ENCODE measurements around the gene SLC18A2.
"Not testable (repeated sequence)": the region's sequence is repeated elsewhere in the genome, so short reads cannot be mapped to it uniquely, and the experiment has no call there.

Gene SLC18A2

DNA sequence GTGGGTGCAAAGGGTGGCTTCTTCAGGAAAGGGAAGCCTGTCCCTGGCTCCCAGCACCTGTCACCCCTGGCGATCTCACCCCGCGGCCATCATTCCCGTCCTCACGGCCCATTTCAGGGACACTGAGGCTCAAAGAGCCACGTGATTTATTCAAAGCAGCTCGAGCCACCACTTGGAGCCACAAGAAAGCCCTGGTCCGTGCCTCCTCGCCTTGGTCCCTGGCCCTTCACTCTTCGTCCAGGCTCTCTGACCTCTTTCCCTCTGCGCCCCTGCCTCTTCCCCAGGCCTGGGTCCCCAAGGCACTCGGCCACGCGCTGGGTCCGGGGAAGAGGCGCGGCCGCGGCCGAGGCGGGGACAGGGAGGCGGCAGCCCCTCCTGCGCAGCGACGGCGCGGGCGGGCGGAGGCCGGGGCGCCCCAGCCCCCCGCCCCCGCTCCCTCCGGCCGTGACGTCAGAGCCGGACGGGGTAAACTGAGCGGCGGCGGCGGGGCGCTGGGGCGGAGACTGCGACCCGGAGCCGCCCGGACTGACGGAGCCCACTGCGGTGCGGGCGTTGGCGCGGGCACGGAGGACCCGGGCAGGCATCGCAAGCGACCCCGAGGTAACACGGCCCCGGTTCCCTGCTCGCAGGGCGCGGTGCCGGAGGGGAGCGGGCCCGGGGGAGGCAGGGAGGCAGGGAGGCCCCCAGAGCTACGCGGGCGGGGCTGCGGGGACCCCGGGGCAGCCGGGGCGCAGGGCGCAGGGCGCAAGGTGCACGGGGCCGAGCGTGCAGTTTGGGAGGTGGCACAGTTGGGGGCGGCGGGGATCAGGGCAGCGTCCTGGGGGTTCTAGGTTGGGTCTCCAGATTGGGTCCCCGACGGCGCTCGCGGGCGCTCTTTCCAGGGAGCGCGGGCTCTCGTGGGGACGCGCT, at the start of gene SLC18A2:
TSS of gene SLC18A2 (plus strand) at position 494 of the 909 bp plus-strand sequence. CDS start 580 bp downstream, outside the sequence.
- no peak for DNase-seq (ENCODE audit: low read depth)

GRCh38 chr10:117197189-117197588, 43.7 kb upstream of the SLC18A2 start, which contains the start of gene KCNK18:
Gene KCNK18 (plus strand): TSS chr10:117197489. CDS start chr10:117197489, 0 bp downstream.
- DNase-seq (ENCODE audit: low read depth): no peak

- DNase-seq (ENCODE audit: low read depth): no peak
These were observed 42.8 kb upstream of the SLC18A2 start for GRCh38 chr10:117198088-117198487.

DNA sequence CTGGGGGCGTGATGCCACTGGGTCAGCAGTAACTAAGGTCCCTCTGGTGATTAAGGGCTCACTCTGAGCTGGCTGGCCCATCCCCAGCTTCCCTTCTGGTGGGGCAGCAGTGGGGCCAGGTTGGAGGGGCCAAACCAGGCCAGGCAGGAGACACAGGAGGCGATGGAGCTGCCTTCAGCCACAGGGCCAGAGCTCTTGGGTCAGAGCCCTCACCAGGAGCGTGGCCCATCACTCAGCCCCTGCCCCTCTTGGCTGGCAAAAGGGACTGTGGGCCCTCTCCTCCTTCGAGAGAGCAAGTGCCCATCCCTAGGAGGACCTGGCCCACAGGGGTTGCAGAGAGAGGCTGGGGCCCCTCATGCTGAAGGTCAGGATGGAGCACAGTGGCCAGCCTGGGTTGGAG, 39.1 kb upstream of the SLC18A2 start:
- no peak for DNase-seq (ENCODE audit: low read depth)

GRCh38 chr10:117204316-117204715, 36.6 kb upstream of the SLC18A2 start:
- no peak for DNase-seq (ENCODE audit: low read depth)

DNA sequence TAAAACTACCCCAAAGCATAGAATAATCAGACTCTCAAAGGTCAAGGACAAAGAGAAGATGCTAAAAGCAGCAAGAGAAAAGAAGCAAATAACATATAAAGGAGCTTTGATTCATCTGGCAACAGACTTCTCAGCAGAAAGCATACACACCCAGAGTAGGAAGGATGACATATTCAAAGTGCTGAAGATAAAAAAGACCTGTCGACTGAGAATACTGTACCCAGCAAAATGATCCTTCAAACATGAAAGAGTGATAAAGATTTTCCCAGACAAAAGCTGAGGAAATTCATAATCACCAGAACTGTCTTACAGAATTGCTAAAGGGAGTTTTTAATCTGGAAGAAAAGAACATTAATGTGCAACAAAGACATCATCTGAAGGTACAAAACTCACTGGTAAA, 28.7 kb upstream of the SLC18A2 start:
- DNase-seq (ENCODE audit: low read depth): no peak

GRCh38 chr10:117214401-117214800, 26.5 kb upstream of the SLC18A2 start:
- DNase-seq (ENCODE audit: low read depth): no peak

GRCh38 chr10:117215079-117215478, 25.8 kb upstream of the SLC18A2 start:
- DNase-seq (ENCODE audit: low read depth): no peak

DNA sequence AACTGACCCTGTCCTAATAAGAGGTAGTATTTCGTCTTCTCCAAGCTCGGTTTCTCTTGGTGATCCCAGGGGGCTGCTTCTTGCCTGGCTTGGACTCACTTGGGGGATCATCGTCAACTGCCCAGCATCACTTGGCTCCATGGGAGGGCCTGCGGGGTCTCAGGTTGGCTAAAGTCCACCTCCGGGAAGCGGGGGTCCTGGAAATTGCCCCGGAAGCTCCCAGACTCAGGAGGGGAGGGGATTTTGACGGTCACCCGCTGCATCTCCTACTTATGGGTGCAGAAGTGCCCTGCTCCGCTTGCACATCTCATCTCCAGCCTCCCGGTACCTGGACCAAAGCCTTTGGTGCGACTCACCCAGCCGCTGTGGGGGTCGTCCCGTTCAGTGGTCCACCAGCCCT, 24.9 kb upstream of the SLC18A2 start:
- DNase-seq (ENCODE audit: low read depth): no peak

DNA sequence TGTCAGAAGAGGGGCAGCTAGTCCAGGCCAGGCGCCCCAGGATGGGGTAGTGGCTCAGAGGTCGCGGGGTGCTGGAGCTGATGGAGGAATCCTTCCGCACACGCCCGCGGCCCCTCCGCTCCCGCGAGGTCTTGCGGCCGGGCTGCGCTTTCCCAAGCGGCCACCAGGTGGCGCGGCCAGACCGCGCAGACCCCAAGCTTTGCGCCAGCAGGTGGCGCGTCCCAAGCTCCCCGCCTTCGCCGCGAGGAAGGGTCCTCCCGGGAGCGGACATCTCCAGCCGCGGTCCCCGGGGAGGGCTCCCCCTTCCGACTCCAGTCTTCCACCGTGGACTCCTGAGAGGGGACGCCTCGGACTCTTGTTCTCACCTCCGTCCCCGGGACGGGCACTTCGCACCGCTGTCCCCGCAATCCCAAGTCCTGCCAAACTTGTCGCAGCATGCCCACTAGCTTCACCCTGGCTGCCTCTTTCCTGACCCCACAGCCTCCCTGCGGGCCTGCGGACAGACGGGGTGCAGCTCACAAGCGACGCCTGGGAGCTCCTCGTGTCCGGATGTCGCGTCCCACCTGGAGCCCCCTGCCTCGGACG, 24.2 kb upstream of the SLC18A2 start:
- peak; percentile 55 for DNase-seq (ENCODE audit: low read depth)

DNA sequence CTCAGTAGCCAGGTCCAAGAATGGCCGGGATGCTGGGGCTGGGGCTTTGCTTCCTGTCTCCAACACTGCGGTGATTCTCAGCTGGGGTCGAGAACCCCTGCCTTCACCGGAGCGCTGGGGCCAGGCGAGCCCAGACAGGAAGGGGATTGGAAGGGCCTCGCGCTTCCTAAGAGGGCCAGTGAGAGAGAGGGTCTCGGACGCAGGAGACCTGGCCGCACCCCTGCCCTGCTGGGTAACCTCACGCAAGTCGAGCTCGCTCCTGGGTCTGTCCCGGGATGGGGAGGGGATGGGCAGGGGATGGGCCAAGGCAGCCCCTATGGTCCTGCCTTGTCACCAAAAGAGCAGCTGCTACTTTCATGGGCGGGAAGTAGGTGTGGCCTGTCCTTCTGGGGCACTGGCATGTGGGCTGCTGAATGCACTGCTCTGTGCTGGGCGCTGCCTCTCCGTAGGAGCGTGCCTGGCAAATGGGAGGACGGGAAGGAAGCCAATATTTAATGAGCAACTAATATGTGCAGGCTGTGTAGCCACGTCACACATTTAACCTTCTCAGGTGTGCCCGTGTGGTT, 23.6 kb upstream of the SLC18A2 start:
- DNase-seq (ENCODE audit: low read depth): no peak

DNA sequence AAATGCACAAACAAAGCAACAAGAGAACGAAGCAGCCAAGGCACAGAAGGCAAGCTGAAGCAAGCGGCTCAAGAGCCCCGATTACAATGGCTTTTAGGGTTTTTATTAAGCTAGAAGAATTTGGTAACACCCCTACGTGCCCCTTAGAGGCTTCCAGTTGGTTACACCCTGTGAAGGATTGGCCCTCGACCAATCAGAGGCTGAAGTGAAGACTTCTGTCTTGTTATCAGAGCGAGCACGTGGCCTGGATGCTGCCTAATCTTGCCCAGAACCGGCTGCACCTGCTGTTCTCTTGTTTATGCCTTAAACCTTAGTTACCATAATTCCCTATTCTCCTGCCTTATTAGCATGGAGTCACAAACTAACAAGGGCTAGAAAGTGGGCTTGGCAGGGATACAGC, 22.3 kb upstream of the SLC18A2 start:
- no peak for DNase-seq (ENCODE audit: low read depth)

- DNase-seq (ENCODE audit: low read depth): no peak
These were observed 19.7 kb upstream of the SLC18A2 start for GRCh38 chr10:117221156-117221711.

- no peak for DNase-seq (ENCODE audit: low read depth)
These were observed 18.4 kb upstream of the SLC18A2 start for GRCh38 chr10:117222552-117222951.

DNA sequence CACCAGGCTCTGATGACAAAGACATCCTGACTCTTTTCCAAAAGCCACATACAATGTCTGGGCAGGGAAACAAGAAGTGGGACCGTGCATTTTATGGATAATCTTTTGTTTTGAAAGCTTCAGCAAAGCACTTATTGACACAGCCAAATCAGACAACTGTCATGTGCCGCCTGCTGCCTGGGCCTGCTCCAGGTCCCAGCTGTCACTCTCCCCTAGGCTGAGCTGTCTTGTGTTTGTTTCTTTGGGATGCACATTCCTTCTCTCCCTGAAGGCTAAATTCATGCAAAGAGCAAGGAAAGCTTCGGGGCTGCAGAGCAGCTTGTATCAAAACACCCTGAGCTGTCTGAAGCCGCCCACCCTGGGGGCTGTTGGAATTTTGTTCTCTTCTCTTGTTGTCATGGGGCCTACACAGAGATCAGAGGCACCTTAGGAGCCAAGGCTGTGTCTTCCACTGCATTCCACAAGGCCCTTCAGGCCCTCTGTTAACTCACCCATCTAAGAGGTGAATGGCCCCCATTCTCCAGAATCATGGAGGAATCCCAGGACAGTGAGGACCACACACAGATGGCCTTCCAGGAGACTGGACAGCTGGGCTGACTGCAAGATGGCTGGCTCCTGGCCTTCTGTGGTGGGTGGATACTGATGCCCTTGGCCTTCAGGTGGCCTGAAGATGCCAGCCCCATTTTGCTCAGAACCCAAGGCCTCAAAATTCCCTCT, 17.8 kb upstream of the SLC18A2 start:
- no peak for DNase-seq (ENCODE audit: low read depth)

DNA sequence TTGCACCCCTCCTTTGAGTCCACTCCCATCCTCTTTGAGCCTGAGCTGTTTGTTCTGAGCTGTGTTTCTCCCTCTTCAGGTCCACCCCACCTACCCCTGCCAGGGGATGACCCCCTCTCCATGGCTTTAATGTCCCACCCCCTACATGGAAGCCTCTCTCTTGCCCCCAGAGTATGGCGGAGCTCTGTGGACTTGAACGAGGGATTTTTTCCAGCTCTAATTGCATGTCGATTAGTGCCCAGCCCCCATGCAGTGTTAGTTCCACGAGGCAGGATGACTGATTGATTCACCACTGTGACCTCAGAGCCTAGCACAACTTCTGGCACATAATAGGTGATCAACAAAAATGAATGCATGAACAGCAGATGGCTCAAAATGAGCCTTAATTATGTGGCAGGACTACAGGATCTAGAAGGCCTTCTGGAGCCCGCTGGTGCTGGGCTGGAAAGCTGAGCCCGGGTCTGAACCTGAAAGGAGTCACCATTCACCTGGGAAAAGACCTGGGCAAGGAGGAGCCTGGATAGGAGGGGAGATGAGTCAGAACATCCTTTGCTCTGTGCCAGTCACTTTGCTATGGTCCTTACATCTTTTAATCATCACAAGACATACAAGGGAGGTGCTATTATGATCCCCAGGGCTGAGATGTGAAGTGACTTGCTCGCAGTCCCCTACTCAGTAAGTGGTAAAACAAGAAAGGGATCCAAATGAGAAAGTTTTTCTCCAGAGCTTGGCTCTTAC, 17.1 kb upstream of the SLC18A2 start:
- no peak for DNase-seq (ENCODE audit: low read depth)

- DNase-seq (ENCODE audit: low read depth): no peak
These were observed 16.0 kb upstream of the SLC18A2 start for GRCh38 chr10:117224881-117225280.

GRCh38 chr10:117226813-117227451, 14.0 kb upstream of the SLC18A2 start:
- no peak for DNase-seq (ENCODE audit: low read depth)

DNA sequence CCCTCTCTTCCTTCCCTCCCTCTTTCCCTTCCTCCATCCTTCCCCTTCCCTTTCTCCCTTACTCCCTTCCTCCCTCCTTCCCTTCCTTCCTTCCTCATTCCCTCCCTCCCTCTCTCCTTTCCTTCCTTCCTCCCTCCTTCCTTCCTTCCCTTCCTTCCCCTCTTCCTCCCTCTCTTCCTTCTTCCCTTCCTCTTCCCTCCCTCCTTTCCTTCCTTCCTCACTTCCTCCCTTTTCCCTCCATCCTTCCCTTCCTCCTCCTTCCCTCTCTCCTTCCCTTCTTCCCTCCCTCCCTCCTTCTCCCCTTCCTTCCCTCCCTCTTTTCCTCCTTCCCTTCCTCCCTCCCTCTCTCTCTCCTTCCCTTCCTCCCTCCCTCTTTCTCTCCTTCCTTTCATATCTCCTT, 12.7 kb upstream of the SLC18A2 start:
- no peak for DNase-seq (ENCODE audit: low read depth)

DNA sequence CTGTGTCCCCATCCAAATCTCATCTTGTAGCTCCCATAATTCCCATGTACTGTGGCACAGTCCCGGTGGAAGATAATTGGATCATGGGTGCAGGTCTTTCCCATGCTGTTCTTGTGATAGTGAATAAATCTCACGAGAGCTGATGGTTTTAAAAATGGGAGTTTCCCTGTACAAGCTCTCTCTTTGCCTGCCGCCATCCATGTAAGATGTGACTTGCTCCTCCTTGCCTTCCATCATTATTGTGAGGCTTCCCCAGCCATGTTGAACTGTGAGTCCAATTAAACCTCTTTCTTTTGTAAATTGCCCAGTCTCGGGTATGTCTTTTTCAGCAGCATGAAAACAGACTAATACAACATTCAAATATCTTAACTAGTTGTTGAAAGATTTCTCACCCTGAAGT, 10.8 kb upstream of the SLC18A2 start:
- not testable (repeated sequence) for DNase-seq (ENCODE audit: low read depth)
